GM06990 (cell line): ENCODE results near the gene FAM83E.

Source experiments
- DNase-seq: peaks from one replicate; pipeline ENCODE4 v3.0.0-alpha.2; 2011; ENCODE audit not compliant: insufficient read length; ENCODE audit errors: extremely low read depth
- H3K27me3 ChIP-seq: replicated peaks from 2 replicates; pipeline ENCODE4 v1.6.0; 2011; ENCODE audit warnings: low read length; ENCODE audit not compliant: control insufficient read depth, insufficient read depth
- H3K36me3 ChIP-seq: 2 replicates; pipeline ENCODE4 v1.5.1; 2011; ENCODE audit warnings: low read length; ENCODE audit not compliant: control insufficient read depth, insufficient read depth
- H3K4me3 ChIP-seq: replicated peaks from 2 replicates; pipeline ENCODE4 v1.5.1; 2011; ENCODE audit warnings: low read depth, mild to moderate bottlenecking, control low read depth, low read length
- TF ChIP-seq, protein P1 (sequence below): IDR thresholded peaks from 2 replicates; pipeline ENCODE4 v1.5.1; 2011; ENCODE audit warnings: low read length, control low read depth, mild to moderate bottlenecking, inconsistent platforms; ENCODE audit not compliant: insufficient read depth, poor library complexity, severe bottlenecking

FAM83E gene

DNA sequence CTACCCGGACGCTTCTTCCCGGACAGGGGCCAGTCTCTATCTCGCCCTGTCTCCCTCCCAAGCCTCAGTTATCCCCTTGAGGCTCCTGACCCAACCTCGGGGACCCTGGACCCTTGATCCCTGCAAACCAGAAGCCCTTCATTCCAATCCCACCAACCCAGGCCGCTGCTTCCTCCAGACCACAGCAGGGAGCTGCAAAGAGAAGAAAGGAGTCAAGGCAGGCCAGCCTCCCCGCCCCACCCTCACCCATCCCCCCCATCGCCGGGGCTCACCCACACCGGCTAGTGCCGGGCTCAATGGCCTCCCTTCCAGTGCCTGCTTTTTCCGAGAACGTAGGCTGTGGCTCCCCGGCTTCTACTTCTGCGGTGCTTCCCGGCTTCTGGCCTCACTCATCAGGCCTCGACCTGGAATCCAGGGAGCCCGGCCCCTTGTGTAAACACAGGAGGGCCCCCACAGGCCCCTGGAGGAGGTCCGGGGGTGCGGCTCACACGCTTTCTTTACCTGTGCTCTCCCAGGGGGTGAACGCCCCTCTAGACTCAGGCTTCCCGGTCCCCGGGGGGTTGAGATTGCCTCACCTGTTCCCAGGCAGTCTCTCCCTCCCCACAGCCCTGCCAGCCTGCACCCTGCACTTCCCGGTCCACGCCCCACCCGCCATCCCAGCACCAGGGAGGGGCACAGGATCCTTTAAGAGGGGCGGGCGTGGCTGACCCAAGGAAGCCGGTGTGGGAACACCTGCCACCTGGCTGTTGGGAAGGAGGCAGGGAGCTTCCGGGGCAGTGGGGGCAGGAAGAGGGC, at the start of gene FAM83E:
Gene FAM83E, minus strand, starts transcription at position 641 of the 795 bp plus-strand sequence. CDS start 1,704 bp downstream, outside the sequence.
- TF ChIP-seq, protein P1, sequence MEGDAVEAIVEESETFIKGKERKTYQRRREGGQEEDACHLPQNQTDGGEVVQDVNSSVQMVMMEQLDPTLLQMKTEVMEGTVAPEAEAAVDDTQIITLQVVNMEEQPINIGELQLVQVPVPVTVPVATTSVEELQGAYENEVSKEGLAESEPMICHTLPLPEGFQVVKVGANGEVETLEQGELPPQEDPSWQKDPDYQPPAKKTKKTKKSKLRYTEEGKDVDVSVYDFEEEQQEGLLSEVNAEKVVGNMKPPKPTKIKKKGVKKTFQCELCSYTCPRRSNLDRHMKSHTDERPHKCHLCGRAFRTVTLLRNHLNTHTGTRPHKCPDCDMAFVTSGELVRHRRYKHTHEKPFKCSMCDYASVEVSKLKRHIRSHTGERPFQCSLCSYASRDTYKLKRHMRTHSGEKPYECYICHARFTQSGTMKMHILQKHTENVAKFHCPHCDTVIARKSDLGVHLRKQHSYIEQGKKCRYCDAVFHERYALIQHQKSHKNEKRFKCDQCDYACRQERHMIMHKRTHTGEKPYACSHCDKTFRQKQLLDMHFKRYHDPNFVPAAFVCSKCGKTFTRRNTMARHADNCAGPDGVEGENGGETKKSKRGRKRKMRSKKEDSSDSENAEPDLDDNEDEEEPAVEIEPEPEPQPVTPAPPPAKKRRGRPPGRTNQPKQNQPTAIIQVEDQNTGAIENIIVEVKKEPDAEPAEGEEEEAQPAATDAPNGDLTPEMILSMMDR = no peak
- H3K36me3 ChIP-seq = peaks cover 35% of the 10 kb centered on the region
- H3K27me3 ChIP-seq = no peaks in the 10 kb centered on the region
- no peak for DNase-seq
- H3K4me3 ChIP-seq = no peak within 1 kb of the TSS

DNA sequence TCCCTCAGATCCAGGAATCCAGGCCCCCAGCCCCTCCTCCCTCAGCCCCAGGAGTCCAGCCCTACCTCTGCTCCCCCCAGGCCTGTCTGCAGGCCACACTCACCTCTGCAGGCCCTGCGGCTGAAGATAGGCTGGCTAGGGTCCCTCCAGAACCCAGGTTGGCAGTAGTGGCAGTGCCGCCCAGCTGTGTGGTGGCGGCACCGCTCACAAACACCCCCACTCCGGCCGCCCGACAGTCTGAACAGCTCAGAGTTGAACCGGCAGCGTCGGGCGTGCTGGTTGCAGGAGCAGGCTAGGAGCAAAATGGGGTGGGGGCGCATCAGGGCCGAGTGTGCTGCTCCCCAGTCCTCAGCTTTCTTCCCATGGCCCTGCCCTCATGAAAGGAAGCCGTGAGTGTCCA, 49.6 kb upstream of the FAM83E start:
- H3K36me3 ChIP-seq = no peaks in the 10 kb centered on the region
- no peak for DNase-seq
- H3K27me3 ChIP-seq = no peaks in the 10 kb centered on the region
- H3K4me3 ChIP-seq = no peak overlapping the region
- TF ChIP-seq, protein P1 = no peak

DNA sequence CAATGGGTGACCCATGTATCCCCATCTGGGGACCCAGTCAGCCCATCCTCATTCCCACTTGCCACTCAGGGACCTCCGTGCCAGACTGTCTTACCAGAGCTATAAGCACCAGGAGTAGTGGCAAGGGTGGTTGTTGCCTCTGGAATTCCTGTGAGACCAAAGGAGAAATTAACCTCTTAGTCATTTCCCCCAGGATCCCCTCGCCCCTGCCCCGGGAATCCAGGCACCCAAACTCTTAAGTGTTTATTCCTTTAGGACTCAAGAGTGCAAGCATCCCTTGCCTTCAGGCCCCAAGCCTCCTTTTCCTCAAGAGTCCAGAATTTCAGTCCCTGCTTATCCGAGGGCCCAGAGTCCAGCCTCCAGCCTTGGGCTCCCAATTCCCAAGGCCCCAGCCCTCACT, 48.8 kb upstream of the FAM83E start:
- no peak overlapping the region for H3K4me3 ChIP-seq
- H3K27me3 ChIP-seq = no peaks in the 10 kb centered on the region
- no peaks in the 10 kb centered on the region for H3K36me3 ChIP-seq
- no peak for DNase-seq
- TF ChIP-seq, protein P1 = no peak

DNA sequence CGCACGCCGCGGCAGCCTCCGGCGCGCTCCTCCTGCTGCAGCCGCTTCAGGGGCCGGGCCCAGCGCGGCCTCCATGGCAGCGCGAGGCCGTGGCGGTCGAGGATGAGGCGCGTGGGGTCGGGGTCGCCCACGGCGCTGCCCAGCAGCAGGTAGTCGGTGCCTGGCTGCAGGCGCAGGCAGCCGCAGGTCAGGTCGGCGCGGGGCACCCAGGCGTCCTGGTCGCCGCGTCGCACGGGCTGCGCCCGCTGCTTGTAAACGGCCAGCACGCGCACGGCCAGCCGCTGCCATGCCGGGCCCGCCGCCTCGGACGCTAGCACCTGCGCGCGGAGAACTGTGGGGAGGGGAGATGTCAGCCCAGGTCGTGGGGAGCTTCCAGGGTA, 46.8 kb upstream of the FAM83E start:
- no peak overlapping the region for H3K4me3 ChIP-seq
- H3K27me3 ChIP-seq = no peaks in the 10 kb centered on the region
- TF ChIP-seq, protein P1 = no peak
- no peak for DNase-seq
- H3K36me3 ChIP-seq = no peaks in the 10 kb centered on the region

DNA sequence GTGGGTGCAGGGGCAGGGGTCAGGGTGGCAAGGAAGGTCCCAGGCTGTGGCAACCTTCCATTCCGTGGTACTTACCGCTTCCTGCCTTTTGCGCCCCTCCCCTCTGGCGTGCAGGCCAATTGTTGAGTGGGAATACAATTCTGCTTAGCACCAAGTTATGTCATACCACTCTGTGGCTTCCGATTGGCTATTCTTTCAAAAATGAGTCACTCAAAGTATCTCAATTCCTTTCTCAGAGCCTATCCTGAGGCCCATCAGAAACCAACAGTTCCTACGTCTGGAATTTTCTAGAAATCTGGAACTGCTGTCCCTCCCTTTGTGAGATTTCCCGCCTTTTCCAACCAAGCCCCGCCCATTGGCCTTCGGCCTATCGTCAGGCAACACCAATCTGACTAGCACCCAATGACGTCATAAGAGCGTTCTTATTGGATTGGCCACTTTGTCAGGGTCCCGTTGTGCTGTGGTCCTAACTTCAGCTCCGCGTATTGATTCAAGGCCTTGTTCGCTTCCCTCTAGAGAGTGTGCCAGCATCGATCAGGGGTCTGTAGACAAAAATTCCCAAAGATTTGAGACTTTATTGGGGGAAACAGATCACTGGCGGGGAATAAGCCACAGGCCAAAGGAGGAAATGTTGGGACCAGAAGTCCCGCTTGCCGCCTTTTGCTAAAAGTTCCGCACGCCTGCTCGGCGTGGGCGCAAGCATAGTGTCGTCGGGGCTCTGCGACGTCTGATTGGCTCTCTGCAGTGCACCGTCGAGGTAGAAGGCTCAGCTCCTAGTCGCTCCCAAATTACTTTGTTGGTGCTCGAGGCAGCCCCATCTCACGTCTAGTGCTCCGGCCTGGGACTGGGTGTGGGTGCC, 46.2 kb upstream of the FAM83E start:
- Histone ChIP-seq H3K4me3 (no peak overlapping the region), H3K36me3 (no peaks in the 10 kb centered on the region), H3K27me3 (no peaks in the 10 kb centered on the region)
- TF ChIP-seq, protein P1 = no peak
- DNase-seq = peak; percentile 83
